Mucosa of rectum (tissue), 2 donors: Measurements from ENCODE around the gene HDAC10.

Source experiments
- H3K27ac ChIP-seq, 2 donors: one replicate each; pipeline ENCODE4 v1.7.0; 2013; ENCODE audit warnings: inconsistent platforms in 2 of 2, low read depth in 2 of 2, low read length in 2 of 2
- H3K27me3 ChIP-seq, 2 donors: one replicate each; pipeline ENCODE4 v1.7.0; 2013; ENCODE audit warnings: low read length in 2 of 2; ENCODE audit not compliant: control insufficient read depth in 2 of 2, insufficient read depth in 2 of 2
- H3K36me3 ChIP-seq, 2 donors: one replicate each; pipeline ENCODE4 v1.7.0; 2013; ENCODE audit warnings: low read length in 2 of 2; ENCODE audit not compliant: control insufficient read depth in 2 of 2, insufficient read depth in 2 of 2
- H3K4me1 ChIP-seq, 2 donors: one replicate each; pipeline ENCODE4 v1.7.0; 2013; ENCODE audit warnings: low read length in 2 of 2, mild to moderate bottlenecking in 1 of 2; ENCODE audit not compliant: control insufficient read depth in 2 of 2, insufficient read depth in 2 of 2
- H3K4me3 ChIP-seq, 2 donors: one replicate each; pipeline ENCODE4 v1.7.0; 2013; ENCODE audit warnings: low read length in 2 of 2
- H3K9ac ChIP-seq, 2 donors: one replicate each; pipeline ENCODE4 v1.7.0; 2013; ENCODE audit warnings: low read length in 2 of 2, low read depth in 1 of 2, mild to moderate bottlenecking in 1 of 2
- H3K9me3 ChIP-seq, 2 donors: one replicate each; pipeline ENCODE4 v1.7.0; 2013; ENCODE audit warnings: low read length in 2 of 2; ENCODE audit not compliant: control insufficient read depth in 2 of 2
- donor health status: healthy.
- donor health status: Normal muscosa, but diverticular disease.

The HDAC10 gene

GRCh38 chr22:50216684-50217520 is 34.2 kb downstream of the HDAC10 start:
- Histone ChIP-seq H3K27me3 (no peaks in the 10 kb centered on the region), H3K27ac (no peak overlapping the region), H3K9ac (no peak overlapping the region), H3K4me3 (no peak overlapping the region), H3K36me3 (peaks cover 66 to 69% of the 10 kb centered on the region in 2 donors), H3K9me3 (no peaks in the 10 kb centered on the region), H3K4me1 (peaks cover 0 to 5% of the 10 kb centered on the region in 2 donors)

DNA sequence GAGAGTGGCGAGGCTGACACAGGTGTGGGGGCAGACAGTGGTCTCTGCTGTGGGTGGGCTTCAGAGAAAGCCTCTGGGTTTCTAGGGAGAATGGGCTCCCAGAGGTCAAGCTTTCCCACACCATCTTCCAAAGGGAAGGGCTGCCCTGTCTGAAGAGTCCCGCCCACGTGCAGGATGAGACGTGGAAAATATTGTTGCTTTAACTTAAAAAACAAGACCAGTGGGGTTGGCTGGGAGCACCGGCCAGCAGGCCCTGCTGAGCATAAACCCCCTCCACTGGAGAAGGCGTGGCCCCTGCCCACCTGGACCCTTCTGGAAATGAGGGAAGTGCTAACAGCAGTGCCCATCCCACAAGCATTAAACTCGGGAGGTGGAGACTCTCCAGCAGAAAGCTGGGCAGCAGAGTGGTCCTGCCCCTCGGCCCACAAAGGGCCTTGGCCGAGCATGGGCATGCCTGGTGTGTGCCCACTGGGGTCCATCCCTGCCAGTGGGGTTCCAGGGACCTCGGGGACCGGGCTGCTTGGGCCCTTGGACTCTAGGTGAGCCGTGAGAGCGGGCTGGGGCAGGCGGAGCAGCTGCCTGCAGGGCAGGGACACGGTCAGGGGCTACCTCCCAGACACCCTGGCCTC is 34.9 kb downstream of the HDAC10 start:
- Histone ChIP-seq H3K27ac (no peak overlapping the region), H3K27me3 (no peaks in the 10 kb centered on the region), H3K9ac (no peak overlapping the region), H3K4me3 (no peak overlapping the region), H3K9me3 (no peaks in the 10 kb centered on the region), H3K36me3 (peaks cover 64 to 66% of the 10 kb centered on the region in 2 donors), H3K4me1 (peaks cover 0 to 5% of the 10 kb centered on the region in 2 donors)

- Histone ChIP-seq H3K9me3 (no peaks in the 10 kb centered on the region), H3K4me3 (no peak overlapping the region), H3K27me3 (no peaks in the 10 kb centered on the region), H3K36me3 (peaks cover 65% of the 10 kb centered on the region in 2 donors), H3K27ac (no peak overlapping the region), H3K4me1 (peaks cover 0 to 5% of the 10 kb centered on the region in 2 donors), H3K9ac (no peak overlapping the region)
Observed at GRCh38 chr22:50215297-50216054, 35.6 kb downstream of the HDAC10 start.

GRCh38 chr22:50213263-50213662 is 37.8 kb downstream of the HDAC10 start:
- Histone ChIP-seq H3K27me3 (no peaks in the 10 kb centered on the region), H3K9ac (no peak overlapping the region), H3K27ac (no peak overlapping the region), H3K36me3 (peaks cover 62 to 64% of the 10 kb centered on the region in 2 donors), H3K4me3 (no peak overlapping the region), H3K4me1 (no peaks in the 10 kb centered on the region), H3K9me3 (no peaks in the 10 kb centered on the region)

GRCh38 chr22:50211147-50211546 is 39.9 kb downstream of the HDAC10 start:
- Histone ChIP-seq H3K27me3 (no peaks in the 10 kb centered on the region), H3K4me3 (no peak overlapping the region), H3K9me3 (no peaks in the 10 kb centered on the region), H3K4me1 (peaks cover 0 to 3% of the 10 kb centered on the region in 2 donors), H3K27ac (no peak overlapping the region), H3K9ac (no peak overlapping the region), H3K36me3 (peaks cover 55% of the 10 kb centered on the region in 2 donors)

DNA sequence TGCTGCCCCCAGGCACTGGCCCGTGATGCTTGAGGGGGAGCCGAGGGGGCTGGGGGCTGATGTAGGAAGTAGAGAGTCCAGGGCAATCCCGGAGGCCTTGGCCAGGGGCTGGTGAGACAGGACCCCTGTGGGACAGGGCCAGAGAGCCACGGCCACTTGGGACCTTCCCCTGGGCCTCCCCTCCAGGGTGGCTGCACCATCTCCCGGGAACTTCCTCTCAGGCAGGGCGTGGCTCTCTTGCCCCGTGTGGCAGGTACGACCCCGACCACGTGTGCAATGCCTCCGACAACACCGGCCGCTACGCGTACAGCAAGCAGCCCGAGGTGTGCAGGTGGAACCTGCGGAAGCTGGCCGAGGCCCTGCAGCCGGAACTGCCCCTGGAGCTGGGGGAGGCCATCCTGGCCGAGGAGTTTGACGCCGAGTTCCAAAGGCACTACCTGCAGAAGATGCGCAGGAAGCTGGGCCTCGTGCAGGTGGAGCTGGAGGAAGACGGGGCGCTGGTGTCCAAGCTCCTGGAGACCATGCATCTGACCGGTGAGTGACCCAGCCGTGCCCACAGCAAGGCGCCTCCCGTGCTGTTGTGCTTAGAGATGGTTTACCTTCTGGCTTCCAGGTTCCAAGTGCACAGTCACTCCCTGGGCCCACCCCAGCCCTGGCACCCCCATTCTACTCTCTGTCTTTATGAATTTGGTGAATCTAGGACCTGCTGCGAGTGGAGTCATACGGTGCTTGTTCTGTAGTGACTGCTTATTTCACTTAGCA is 40.5 kb downstream of the HDAC10 start:
- no peak overlapping the region for H3K27ac ChIP-seq
- H3K4me1 ChIP-seq: peaks cover 0 to 3% of the 10 kb centered on the region in 2 donors
- H3K36me3 ChIP-seq: peaks cover 49% of the 10 kb centered on the region in 2 donors
- H3K9ac ChIP-seq: no peak overlapping the region
- H3K4me3 ChIP-seq: no peak overlapping the region
- H3K9me3 ChIP-seq: no peaks in the 10 kb centered on the region
- no peaks in the 10 kb centered on the region for H3K27me3 ChIP-seq

DNA sequence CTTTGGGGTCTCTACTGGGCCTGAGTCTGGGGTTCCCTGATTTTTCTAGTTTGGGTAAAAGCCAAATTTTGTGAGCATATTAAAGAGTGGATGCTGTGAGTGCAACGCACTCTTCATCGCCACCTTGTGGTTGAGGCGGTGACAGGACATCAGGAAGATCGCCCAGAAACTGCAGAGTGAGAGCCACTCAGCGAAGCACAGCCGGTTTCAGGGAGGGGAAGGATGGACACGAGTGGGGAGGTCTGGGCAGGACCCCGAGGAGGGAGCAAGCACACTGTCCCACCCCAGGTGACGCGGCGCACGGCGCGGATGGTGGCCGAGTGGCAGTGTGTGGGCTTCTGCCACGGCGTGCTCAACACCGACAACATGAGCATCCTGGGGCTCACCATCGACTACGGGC is 41.2 kb downstream of the HDAC10 start:
- H3K36me3 ChIP-seq: peaks cover 43% of the 10 kb centered on the region in 2 donors
- no peak overlapping the region for H3K9ac ChIP-seq
- H3K27me3 ChIP-seq: no peaks in the 10 kb centered on the region
- H3K4me3 ChIP-seq: no peak overlapping the region
- H3K9me3 ChIP-seq: no peaks in the 10 kb centered on the region
- peaks cover 0 to 3% of the 10 kb centered on the region in 2 donors for H3K4me1 ChIP-seq
- no peak overlapping the region for H3K27ac ChIP-seq

DNA sequence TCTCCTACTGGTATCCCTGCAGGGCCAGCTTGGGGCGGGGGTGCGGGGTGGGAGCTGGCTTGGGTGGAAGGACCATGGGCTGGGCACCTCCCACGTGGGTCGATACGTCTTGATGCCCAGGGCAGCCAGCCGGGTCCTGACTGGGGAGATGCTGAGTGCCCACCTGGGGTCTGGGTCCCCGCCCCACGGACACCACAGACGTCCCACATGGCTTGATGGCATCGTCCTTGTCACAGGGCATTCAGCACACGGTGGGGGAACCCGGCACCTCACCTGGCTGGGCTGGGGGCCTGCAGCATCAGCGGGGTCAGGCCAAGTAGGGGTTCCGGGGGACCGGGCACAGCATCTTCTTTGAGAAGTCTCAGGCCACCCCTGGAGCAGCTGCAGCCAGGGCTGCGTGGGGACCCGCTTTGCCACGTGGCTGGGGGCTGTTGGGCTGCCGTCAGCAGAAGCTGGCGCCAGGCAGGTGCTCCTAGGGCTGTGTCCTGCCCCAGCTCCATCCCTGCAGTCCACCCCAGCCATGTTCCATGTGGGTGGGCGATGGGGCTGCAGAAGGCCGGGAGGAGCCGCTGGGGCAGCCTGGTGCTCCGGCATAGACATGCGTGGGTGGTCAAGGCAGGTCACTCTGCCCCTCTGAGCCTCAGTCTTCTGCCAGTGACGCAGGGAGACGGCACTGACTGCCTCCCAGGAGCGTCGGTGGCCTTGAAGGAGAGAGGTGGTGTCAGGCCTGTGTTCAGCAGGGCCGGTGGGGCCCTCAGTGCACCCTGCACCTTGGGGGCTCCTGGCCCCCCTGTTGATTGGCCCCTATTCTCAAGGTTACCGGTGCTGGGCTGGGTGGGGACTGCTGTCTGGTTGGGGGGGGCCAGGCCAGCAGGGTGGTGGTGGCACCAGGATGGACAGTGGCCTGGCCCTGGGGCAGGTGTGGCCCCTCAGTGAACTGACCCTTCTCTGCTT is 41.8 kb downstream of the HDAC10 start:
- peaks cover 0 to 3% of the 10 kb centered on the region in 2 donors for H3K4me1 ChIP-seq
- no peak overlapping the region for H3K9ac ChIP-seq
- H3K36me3 ChIP-seq: peaks cover 39 to 40% of the 10 kb centered on the region in 2 donors

GRCh38 chr22:50208430-50208938 is 42.6 kb downstream of the HDAC10 start:
- no peak overlapping the region for H3K4me3 ChIP-seq
- peaks cover 0 to 3% of the 10 kb centered on the region in 2 donors for H3K4me1 ChIP-seq
- H3K36me3 ChIP-seq: peaks cover 36 to 38% of the 10 kb centered on the region in 2 donors
- H3K27me3 ChIP-seq: no peaks in the 10 kb centered on the region
- no peak overlapping the region for H3K27ac ChIP-seq
- H3K9ac ChIP-seq: no peak overlapping the region
- H3K9me3 ChIP-seq: no peaks in the 10 kb centered on the region

More for the DNA sequence above, 41.8 kb downstream of the HDAC10 start:
- no peaks in the 10 kb centered on the region for H3K27me3 ChIP-seq
- H3K27ac ChIP-seq: no peak overlapping the region
- H3K4me3 ChIP-seq: no peak overlapping the region
- no peaks in the 10 kb centered on the region for H3K9me3 ChIP-seq
